SK-N-SH treated with all-trans-retinoic acid at 6 μM for 48 hours (cell line): ENCODE data around the gene ATG12.
"Not testable (repeated sequence)": the region's sequence is repeated elsewhere in the genome, so short reads cannot be mapped to it uniquely, and the experiment has no call there.

Source experiments
- ISL1 ChIP-seq: fragments of 250-450 bp; sonication (Bioruptor Pico); IDR thresholded peaks from 2 replicates; pipeline ENCODE4 v2.1.2; 2022; ENCODE audit warnings: mild to moderate bottlenecking, moderate library complexity
- PATZ1 ChIP-seq: fragments of 250-450 bp; sonication (Bioruptor Pico); IDR thresholded peaks from 2 replicates; pipeline ENCODE4 v1.8.0; 2020; ENCODE audit warnings: mild to moderate bottlenecking, moderate library complexity, borderline replicate concordance
- ZC3H10 ChIP-seq: fragments of 250-450 bp; sonication (Bioruptor Pico); IDR thresholded peaks from 2 replicates; pipeline ENCODE4 v1.5.1; 2021; ENCODE audit warnings: mild to moderate bottlenecking, moderate library complexity
- ZNF70 ChIP-seq: fragments of 450-650 bp; formaldehyde crosslinking; IDR thresholded peaks from 2 replicates; pipeline ENCODE4 v1.5.0; 2020; ENCODE audit warnings: mild to moderate bottlenecking, moderate library complexity

- not testable (repeated sequence) for TF ChIP-seq PATZ1 (CRISPR knock-in tag); ISL1 (CRISPR knock-in tag); ZC3H10 (CRISPR knock-in tag); ZNF70
These were observed 41.1 kb upstream of the ATG12 start for GRCh38 chr5:115882434-115882833.
